Transverse colon (tissue), 4 donors: ENCODE results near the gene VIPAS39. TPM values are rescaled to one million over a fixed set of nuclear protein-coding genes. Genes with fewer than 3 reads are reported as not detected.

Source experiments
- DNase-seq: peaks from one replicate; pipeline ENCODE4 v3.0.0-alpha.2; 2019
- H3K27ac ChIP-seq, 4 donors: fragments of 200-600 bp; sonication (generic); 2 replicates each; pipeline ENCODE4 v1.5.1; 2016 to 2018; ENCODE audit warnings: inconsistent platforms in 4 of 4
- H3K27me3 ChIP-seq: fragments of 200-600 bp; sonication (generic); 2 replicates; pipeline ENCODE4 v1.5.1; 2017; ENCODE audit warnings: inconsistent platforms
- H3K36me3 ChIP-seq, 4 donors: fragments of 200-600 bp; sonication (generic); 2 replicates each; pipeline ENCODE4 v1.5.1; 2017 to 2019; ENCODE audit warnings: inconsistent platforms in 4 of 4
- H3K4me1 ChIP-seq, 4 donors: fragments of 200-600 bp; sonication (generic); 2 replicates each; pipeline ENCODE4 v1.5.1; 2017 to 2020; ENCODE audit warnings: inconsistent platforms in 4 of 4
- H3K4me3 ChIP-seq, 4 donors: fragments of 200-600 bp; sonication (generic); 1 replicate in 1 of 4; 2 replicates in 3 of 4; pipeline versions ENCODE4 v1.5.1 to v1.6.1; 2017 to 2019; ENCODE audit warnings: inconsistent platforms in 4 of 4
- H3K9me3 ChIP-seq, 2 donors: fragments of 200-600 bp; sonication (generic); 2 replicates each; pipeline ENCODE4 v1.5.1; 2017 to 2019; ENCODE audit warnings: inconsistent platforms in 2 of 2
- CTCF ChIP-seq, 5 experiments: fragments of 200-600 bp in 3 of 5; fragments of 450-650 bp in 2 of 5; sonication (generic) in 3 of 5; IDR thresholded peaks; 1 replicate in 2 of 5; 2 replicates in 3 of 5; pipeline ENCODE4 v1.5.1; 2016 to 2017; ENCODE audit warnings: antibody characterized with exemption in 5 of 5, inconsistent platforms in 3 of 5, mild to moderate bottlenecking in 2 of 5, moderate library complexity in 1 of 5
- EP300 ChIP-seq: sonication (generic); formaldehyde crosslinking; IDR thresholded peaks from one replicate; pipeline ENCODE4 v1.6.1; 2017; ENCODE audit warnings: antibody characterized with exemption, low read depth
- POLR2A ChIP-seq: fragments of 450-650 bp; IDR thresholded peaks from one replicate; pipeline ENCODE4 v1.6.1; 2016; ENCODE audit warnings: antibody characterized with exemption, mild to moderate bottlenecking, moderate library complexity
- POLR2AphosphoS5 ChIP-seq, 3 donors: sonication (generic); formaldehyde crosslinking; IDR thresholded peaks; one replicate each; pipeline ENCODE4 v1.6.1; 2016; ENCODE audit warnings: antibody characterized with exemption in 3 of 3
- WGBS, 2 donors: methylation state at CpG; one replicate each; pipeline ENCODE4 v1.1.5; 2018; ENCODE audit warnings: low coverage in 1 of 2; 5-methylcytosine and 5-hydroxymethylcytosine counted together
- in situ Hi-C, 4 donors: fragments of 200-750 bp; cut with MboI; loops; one replicate each; pipeline versions ENCODE4 v1.15.0 to v1.15.1; 2017; ENCODE audit warnings: low sequenced_read_pairs in 3 of 4, low pct_ligation_motif_present in 1 of 4, low pct_unique_long_range_greater_than_20kb in 1 of 4
- intact Hi-C: fragments of 100-400 bp; cut with DNase I; formaldehyde crosslinking; loops from one replicate; pipeline ENCODE4 v1.15.1; 2023; ENCODE audit warnings: low total_unique reads
- total RNA-seq, 4 donors: library from RNA; depleted of rRNA; stranded (reverse); fragments of >200 nt; gene quantifications; one replicate each; pipeline ENCODE4 v1.1.0, GENCODE V29; 2016

The VIPAS39 gene
- total RNA-seq, 4 donors from 2014 or later, result 8.0 to 21.6 (median 18.0) TPM

- TF ChIP-seq EP300 (no peak), CTCF (IDR thresholded peaks at IDR 0.05) (no peak), POLR2A (no peak), POLR2AphosphoS5 (IDR thresholded peaks at IDR 0.05) (no peak)
- Histone ChIP-seq H3K36me3 (no peaks in the 10 kb centered on the region), H3K27ac (no peak overlapping the region), H3K4me1 (peaks cover 0 to 19% (median 18%) of the 10 kb centered on the region in 4 donors), H3K27me3 (peaks cover 39% of the 10 kb centered on the region), H3K4me3 (peak overlapping the region; percentile 15 to 69 (median 38)), H3K9me3 (no peaks in the 10 kb centered on the region)
- intact Hi-C loops, result no loop called here
- no peak for DNase-seq
- in situ Hi-C loops, result no loop called here
- WGBS, 2 donors, result 4 to 24% methylated on average over 5 to 49 of the region's 53 CpGs
Observed at GRCh38 chr14:77498984-77499527, 41.7 kb upstream of the VIPAS39 start.

- 0% methylated on average over 69 of the region's 104 CpGs; no CpG with 5 or more reads in 1 of the 2 donors for WGBS, 2 donors
- Histone ChIP-seq H3K4me3 (peak within 1 kb of the TSS; percentile 15 to 69 (median 38)), H3K36me3 (no peaks in the 10 kb centered on the region), H3K27me3 (peaks cover 39% of the 10 kb centered on the region), H3K27ac (no peak within 1 kb of the TSS), H3K4me1 (peaks cover 0 to 19% (median 18%) of the 10 kb centered on the region in 4 donors), H3K9me3 (no peaks in the 10 kb centered on the region)
- TF ChIP-seq POLR2AphosphoS5 (IDR thresholded peaks at IDR 0.05) (no peak), CTCF (IDR thresholded peaks at IDR 0.05) (no peak), EP300 (no peak), POLR2A (no peak)
- peak; percentile 28 for DNase-seq
- intact Hi-C loops (no loop called here), in situ Hi-C loops (no loop called here)
Observed at GRCh38 chr14:77498120-77498979, 40.9 kb upstream of the VIPAS39 start, which contains the start of gene ISM2. ISM2 (minus strand) TSS chr14:77498816; CDS start chr14:77498793, 23 bp downstream.

GRCh38 chr14:77495334-77495733 is 37.9 kb upstream of the VIPAS39 start:
- 63% methylated on average over 7 of the region's 7 CpGs; no CpG with 5 or more reads in 1 of the 2 donors for WGBS, 2 donors
- Histone ChIP-seq H3K4me3 (no peak overlapping the region), H3K36me3 (no peaks in the 10 kb centered on the region), H3K9me3 (no peaks in the 10 kb centered on the region), H3K27ac (no peak overlapping the region), H3K4me1 (peaks cover 0 to 19% (median 18%) of the 10 kb centered on the region in 4 donors), H3K27me3 (peaks cover 35% of the 10 kb centered on the region)
- no peak for TF ChIP-seq EP300
- no peak for TF ChIP-seq CTCF (IDR thresholded peaks at IDR 0.05)
- TF ChIP-seq POLR2AphosphoS5 (IDR thresholded peaks at IDR 0.05), result no peak
- no peak for TF ChIP-seq POLR2A
- in situ Hi-C loops, result no loop called here
- no peak for DNase-seq
- intact Hi-C loops, result no loop called here

GRCh38 chr14:77491056-77491455 is 33.7 kb upstream of the VIPAS39 start:
- in situ Hi-C loops (no loop called here), intact Hi-C loops (no loop called here)
- Histone ChIP-seq H3K4me3 (no peak overlapping the region), H3K4me1 (no peaks in the 10 kb centered on the region), H3K27ac (no peak overlapping the region), H3K36me3 (no peaks in the 10 kb centered on the region), H3K27me3 (no peaks in the 10 kb centered on the region), H3K9me3 (no peaks in the 10 kb centered on the region)
- WGBS, 2 donors, result 90% methylated on average over 5 of the region's 5 CpGs; no CpG with 5 or more reads in 1 of the 2 donors
- no peak for DNase-seq
- TF ChIP-seq POLR2AphosphoS5 (IDR thresholded peaks at IDR 0.05) (no peak), POLR2A (no peak), EP300 (no peak), CTCF (IDR thresholded peaks at IDR 0.05) (no peak)
